ENCODE results near the gene YIF1A.

Gene YIF1A

GRCh38 chr11:66318600-66318970 is 29.6 kb upstream of the YIF1A start:
- Histone ChIP-seq H3K27ac (ENCODE audit: poor library complexity, severe bottlenecking) (peak overlapping the region; percentile 2), H3K36me3 (ENCODE audit: low read depth) (no peaks in the 10 kb centered on the region), H3K4me1 (ENCODE audit: insufficient read depth, poor library complexity, severe bottlenecking) (peaks cover 6% of the 10 kb centered on the region), H3K27me3 (ENCODE audit: insufficient read depth, poor library complexity, severe bottlenecking) (no peaks in the 10 kb centered on the region), H3K9me3 (ENCODE audit: severe bottlenecking) (peaks cover 3% of the 10 kb centered on the region), H3K4me3 (ENCODE audit: severe bottlenecking) (no peak overlapping the region)
- no peak for ATAC-seq (ENCODE audit: low read depth)
- no peak for DNase-seq (ENCODE audit: low spot score)
- no peak for TF ChIP-seq CTCF (IDR thresholded peaks at IDR 0.05; ENCODE audit: poor library complexity, severe bottlenecking)

- Histone ChIP-seq H3K36me3 (ENCODE audit: low read depth) (no peaks in the 10 kb centered on the region), H3K9me3 (ENCODE audit: severe bottlenecking) (peaks cover 3% of the 10 kb centered on the region), H3K27ac (ENCODE audit: poor library complexity, severe bottlenecking) (peak overlapping the region; percentile 2), H3K4me3 (ENCODE audit: severe bottlenecking) (no peak overlapping the region), H3K4me1 (ENCODE audit: insufficient read depth, poor library complexity, severe bottlenecking) (peaks cover 6% of the 10 kb centered on the region), H3K27me3 (ENCODE audit: insufficient read depth, poor library complexity, severe bottlenecking) (no peaks in the 10 kb centered on the region)
- DNase-seq (ENCODE audit: low spot score) (no peak), ATAC-seq (ENCODE audit: low read depth) (peak; percentile 42; the same call in 1 of the 3 replicates)
- TF ChIP-seq CTCF (IDR thresholded peaks at IDR 0.05; ENCODE audit: poor library complexity, severe bottlenecking) = no peak
Observed at GRCh38 chr11:66317723-66318599, 29.0 kb upstream of the YIF1A start.

- Histone ChIP-seq H3K36me3 (ENCODE audit: low read depth) (no peaks in the 10 kb centered on the region), H3K27me3 (ENCODE audit: insufficient read depth, poor library complexity, severe bottlenecking) (no peaks in the 10 kb centered on the region), H3K27ac (ENCODE audit: poor library complexity, severe bottlenecking) (no peak overlapping the region), H3K4me3 (ENCODE audit: severe bottlenecking) (no peak overlapping the region), H3K9me3 (ENCODE audit: severe bottlenecking) (peaks cover 3% of the 10 kb centered on the region), H3K4me1 (ENCODE audit: insufficient read depth, poor library complexity, severe bottlenecking) (peaks cover 6% of the 10 kb centered on the region)
- no peak for TF ChIP-seq CTCF (IDR thresholded peaks at IDR 0.05; ENCODE audit: poor library complexity, severe bottlenecking)
- DNase-seq (ENCODE audit: low spot score) (no peak), ATAC-seq (ENCODE audit: low read depth) (no peak)
Observed at GRCh38 chr11:66317322-66317722, 28.4 kb upstream of the YIF1A start.

- H3K36me3 ChIP-seq (ENCODE audit: low read depth) = no peaks in the 10 kb centered on the region
- H3K4me3 ChIP-seq (ENCODE audit: severe bottlenecking) = no peak within 1 kb of the TSS
- peak within 1 kb of the TSS; percentile 2 for H3K27ac ChIP-seq (ENCODE audit: poor library complexity, severe bottlenecking)
- ATAC-seq (ENCODE audit: low read depth) (no peak), DNase-seq (ENCODE audit: low spot score) (no peak)
- H3K9me3 ChIP-seq (ENCODE audit: severe bottlenecking) = peaks cover 3% of the 10 kb centered on the region
- H3K27me3 ChIP-seq (ENCODE audit: insufficient read depth, poor library complexity, severe bottlenecking) = no peaks in the 10 kb centered on the region
- no peak for TF ChIP-seq CTCF (IDR thresholded peaks at IDR 0.05; ENCODE audit: poor library complexity, severe bottlenecking)
- H3K4me1 ChIP-seq (ENCODE audit: insufficient read depth, poor library complexity, severe bottlenecking) = peaks cover 6% of the 10 kb centered on the region
Observed at GRCh38 chr11:66316849-66317251, 27.9 kb upstream of the YIF1A start, which contains the start of gene CD248. TSS of gene CD248 (minus strand) at chr11:66317044. CDS start at chr11:66317027, 17 bp downstream.

Measured in RWPE2 (cell line).